Raji (cell line): ENCODE data around the gene PHKB.

Experiments used
- POLR2A ChIP-seq: IDR thresholded peaks from 2 replicates; pipeline ENCODE4 v1.6.1; 2011; ENCODE audit warnings: low read depth, low read length, control low read depth; ENCODE audit not compliant: insufficient read depth

The PHKB gene

GRCh38 chr16:47721006-47721637, 260.0 kb downstream of the PHKB start:
- no peak for TF ChIP-seq POLR2A

GRCh38 chr16:47722046-47722445, 260.9 kb downstream of the PHKB start:
- no peak for TF ChIP-seq POLR2A

GRCh38 chr16:47724115-47724785, 263.1 kb downstream of the PHKB start:
- TF ChIP-seq POLR2A: no peak

GRCh38 chr16:47725188-47725695, 264.1 kb downstream of the PHKB start:
- TF ChIP-seq POLR2A: no peak

- no peak for TF ChIP-seq POLR2A
Observed at GRCh38 chr16:47726031-47726675, 265.0 kb downstream of the PHKB start.

GRCh38 chr16:47727131-47727530, 266.0 kb downstream of the PHKB start:
- no peak for TF ChIP-seq POLR2A

GRCh38 chr16:47728205-47728604, 267.1 kb downstream of the PHKB start:
- TF ChIP-seq POLR2A: no peak

GRCh38 chr16:47729701-47730100, 268.6 kb downstream of the PHKB start:
- no peak for TF ChIP-seq POLR2A

GRCh38 chr16:47731252-47731651, 270.1 kb downstream of the PHKB start:
- no peak for TF ChIP-seq POLR2A

GRCh38 chr16:47732122-47732521, 271.0 kb downstream of the PHKB start:
- TF ChIP-seq POLR2A: no peak

- TF ChIP-seq POLR2A: no peak
Observed at GRCh38 chr16:47732523-47733111, 271.5 kb downstream of the PHKB start.

GRCh38 chr16:47734081-47734857, 273.1 kb downstream of the PHKB start:
- no peak for TF ChIP-seq POLR2A

- TF ChIP-seq POLR2A: no peak
Observed at GRCh38 chr16:47734987-47735594, 274.0 kb downstream of the PHKB start.

GRCh38 chr16:47750371-47750770, 289.2 kb downstream of the PHKB start:
- TF ChIP-seq POLR2A: no peak
